A549 (cell line): ENCODE data around the gene TOP3A. TPM values are rescaled to one million over a fixed set of nuclear protein-coding genes. Genes with fewer than 3 reads are reported as not detected.

Source experiments
- ATAC-seq, 2 experiments: fragments of 200-7000 bp in 1 of 2; fragments of >200 bp in 1 of 2; cut with Nextera tagmentation in 1 of 2; cut with Tn5 transposase in 1 of 2; 3 replicates each; pipeline versions ENCODE4 v1.8.0 to v1.9.1; 2018 to 2020; ENCODE audit warnings: mild to moderate bottlenecking in 1 of 2, moderate library complexity in 1 of 2
- CTCF ChIA-PET: fragments of 300-600 bp; sonication (Branson Sonifier 250); formaldehyde crosslinking; extraction: SDS; loops from one replicate; lab custom pipeline; 2021; ENCODE audit warnings: antibody characterized with exemption, inconsistent platforms; lab: Yijun Ruan, JAX
- POLR2A ChIA-PET: fragments of 350-600 bp; formaldehyde crosslinking; extraction: SDS; loops from one replicate; lab custom pipeline; 2021; ENCODE audit warnings: antibody characterized with exemption, inconsistent platforms; lab: Yijun Ruan, JAX
- DNase-seq, 2 experiments: peaks; one replicate each; pipeline versions ENCODE4 v3.0.0 to v3.0.0-alpha.2; 2011 to 2016; ENCODE audit warnings: low read depth in 1 of 2, low spot score in 1 of 2
- FAIRE-seq: peaks from 2 replicates; lab custom pipeline; 2011; peaks lifted over from hg19 to GRCh38; lab: Jason Lieb, UNC
- H3K27ac ChIP-seq, 2 experiments: fragments of >200 bp; sonication (Bioruptor Twin); formaldehyde crosslinking; 3 replicates each; pipeline ENCODE4 v1.5.1; 2016 to 2017
- H3K4me1 ChIP-seq: fragments of >200 bp; sonication (Bioruptor Twin); formaldehyde crosslinking; 3 replicates; pipeline ENCODE4 v1.6.1; 2016
- H3K4me2 ChIP-seq: fragments of >200 bp; sonication (Bioruptor Twin); formaldehyde crosslinking; 3 replicates; pipeline ENCODE4 v1.6.1; 2016
- H3K4me3 ChIP-seq: fragments of >200 bp; sonication (Bioruptor Twin); formaldehyde crosslinking; 3 replicates; pipeline ENCODE4 v1.5.1; 2016
- H3K9me3 ChIP-seq: fragments of >200 bp; sonication (Bioruptor Twin); formaldehyde crosslinking; 3 replicates; pipeline ENCODE4 v1.6.1; 2016
- BHLHE40 ChIP-seq: IDR thresholded peaks from 2 replicates; pipeline ENCODE4 v1.6.1; 2012; ENCODE audit warnings: low read depth, low read length, inconsistent platforms
- CBX2 ChIP-seq: fragments of 200-600 bp; sonication (generic); IDR thresholded peaks from 2 replicates; pipeline ENCODE4 v1.6.1; 2016; ENCODE audit warnings: low read depth, mild to moderate bottlenecking, borderline replicate concordance
- CEBPB ChIP-seq, 2 experiments: fragments of >200 bp in 1 of 2; sonication (Bioruptor Twin) in 1 of 2; formaldehyde crosslinking in 1 of 2; IDR thresholded peaks; 2 replicates each; pipeline ENCODE4 v1.6.1; 2012 to 2016
- CTCF ChIP-seq: fragments of >200 bp; sonication (Bioruptor Twin); formaldehyde crosslinking; IDR thresholded peaks from 3 replicates; pipeline ENCODE4 v1.5.1; 2016
- E2F6 ChIP-seq: IDR thresholded peaks from 2 replicates; pipeline ENCODE4 v1.6.1; 2012; ENCODE audit warnings: low read depth, borderline replicate concordance
- EHF ChIP-seq: fragments of 250-450 bp; sonication (Bioruptor Pico); IDR thresholded peaks from 2 replicates; pipeline ENCODE4 v1.5.0; 2020; ENCODE audit warnings: mild to moderate bottlenecking
- ELK1 ChIP-seq: fragments of 150-350 bp; IDR thresholded peaks from 2 replicates; pipeline ENCODE4 v1.6.1; 2014; ENCODE audit warnings: low read depth, mild to moderate bottlenecking, low read length
- FOSB ChIP-seq: fragments of 250-450 bp; sonication (Bioruptor Pico); IDR thresholded peaks from 2 replicates; pipeline ENCODE4 v1.5.0; 2020; ENCODE audit warnings: mild to moderate bottlenecking, moderate library complexity
- FOXS1 ChIP-seq: fragments of 250-450 bp; sonication (Bioruptor Pico); IDR thresholded peaks from 2 replicates; pipeline ENCODE4 v1.5.0; 2020; ENCODE audit warnings: mild to moderate bottlenecking, moderate library complexity
- HMGXB4 ChIP-seq: fragments of 250-450 bp; sonication (Bioruptor Pico); IDR thresholded peaks from 2 replicates; pipeline ENCODE4 v1.5.0; 2021; ENCODE audit warnings: mild to moderate bottlenecking, moderate library complexity, borderline replicate concordance
- HOXA7 ChIP-seq: fragments of 250-450 bp; sonication (Bioruptor Pico); IDR thresholded peaks from 2 replicates; pipeline ENCODE4 v1.5.0; 2020; ENCODE audit warnings: mild to moderate bottlenecking, moderate library complexity
- HOXB5 ChIP-seq: fragments of 250-450 bp; sonication (Bioruptor Pico); IDR thresholded peaks from 2 replicates; pipeline ENCODE4 v1.5.0; 2020; ENCODE audit warnings: mild to moderate bottlenecking, moderate library complexity
- JUNB ChIP-seq: fragments of >200 bp; sonication (Bioruptor Twin); formaldehyde crosslinking; IDR thresholded peaks from 2 replicates; pipeline ENCODE4 v1.6.1; 2016
- MAX ChIP-seq: IDR thresholded peaks from 2 replicates; pipeline ENCODE4 v1.6.1; 2012
- NFE2L2 ChIP-seq: fragments of 150-350 bp; conservative IDR thresholded peaks from 2 replicates; pipeline ENCODE4 v1.6.1; 2014; ENCODE audit warnings: low read length
- PBX3 ChIP-seq: IDR thresholded peaks from 2 replicates; pipeline ENCODE4 v1.6.1; 2012
- POLR2A ChIP-seq: IDR thresholded peaks from 2 replicates; pipeline ENCODE4 v1.6.1; 2012; ENCODE audit warnings: mild to moderate bottlenecking, low read length
- RAD21 ChIP-seq, 2 experiments: fragments of >200 bp in 1 of 2; sonication (Bioruptor Twin) in 1 of 2; formaldehyde crosslinking in 1 of 2; IDR thresholded peaks in 1 of 2; conservative IDR thresholded peaks in 1 of 2; 2 replicates in 1 of 2; 3 replicates in 1 of 2; pipeline ENCODE4 v1.6.1; 2012 to 2018; ENCODE audit warnings: inconsistent platforms in 1 of 2
- TFCP2L1 ChIP-seq: fragments of 250-450 bp; sonication (Bioruptor Pico); IDR thresholded peaks from 2 replicates; pipeline ENCODE4 v1.5.0; 2021; ENCODE audit warnings: mild to moderate bottlenecking
- WGBS: methylation state at CpG from one replicate; pipeline ENCODE4 v1.1.6; 2017; ENCODE audit errors: missing lambda C conversion rate; 5-methylcytosine and 5-hydroxymethylcytosine counted together
- polyA plus RNA-seq, 4 experiments: library from polyadenylated mRNA; depleted of rRNA in 3 of 4; stranded (reverse); fragments of >200 nt; fragmentation: RNase III in 1 of 4; extraction: RNeasy Plus Mini Kit Qiagen cat#74134 plus additional on column Dnase treatment in 1 of 4; gene quantifications; 2 replicates in 3 of 4; 3 replicates in 1 of 4; pipeline ENCODE4 v1.2.3, GENCODE V29; 2011 to 2017

TOP3A gene
- polyA plus RNA-seq, 2 of the 4 experiments (the other 2 are of a cell fraction), result 29.0 to 29.3 TPM

- Histone ChIP-seq H3K4me1 (peaks cover 17% of the 10 kb centered on the region), H3K4me2 (peak within 1 kb of the TSS; percentile 95), H3K27ac (peak within 1 kb of the TSS; percentile 85 to 96), H3K4me3 (peak within 1 kb of the TSS; percentile 79), H3K9me3 (no peaks in the 10 kb centered on the region)
- 4% methylated on average over 26 of the region's 60 CpGs for WGBS
- FAIRE-seq, result no peak
- peak; percentile 90 to 97 for ATAC-seq
- POLR2A ChIA-PET, result no interaction called here
- peak; percentile 96 to 99 for DNase-seq
- CTCF ChIA-PET, result interaction anchor here (1.1 kb wide), 2 partner anchors 27 to 36 kb away, joined by 3 to 4 read pairs; no protein-coding TSS in a partner anchor
- TF ChIP-seq JUNB, result no peak
- TF ChIP-seq CEBPB (IDR thresholded peaks at IDR 0.05), result no peak
- no peak for TF ChIP-seq EHF (CRISPR knock-in tag)
- TF ChIP-seq E2F6, result peak; percentile 50; the same call in 1 of the 2 replicates
- no peak for TF ChIP-seq ELK1
- no peak for TF ChIP-seq NFE2L2
- peak; percentile 90 for TF ChIP-seq PBX3
Measured at GRCh38 chr17:18225121-18225641, 89.6 kb downstream of the TOP3A start, which contains the start of gene LLGL1. LLGL1 (plus strand) TSS chr17:18225635; CDS start chr17:18225683, 48 bp downstream.

- no peak for FAIRE-seq
- DNase-seq, result no peak
- H3K9me3 ChIP-seq, result no peaks in the 10 kb centered on the region
- ATAC-seq, result peak in 1 of 2 experiments; percentile 1; a peak in 2 of 6 replicates
- peaks cover 17% of the 10 kb centered on the region for H3K4me1 ChIP-seq
- TF ChIP-seq CBX2, result no peak
- TF ChIP-seq MAX, result no peak; the same call in 1 of the 2 replicates
- no peak for TF ChIP-seq HOXB5 (CRISPR knock-in tag)
- TF ChIP-seq FOXS1 (CRISPR knock-in tag), result no peak
- TF ChIP-seq E2F6, result no peak
- TF ChIP-seq FOSB, result no peak
- TF ChIP-seq HMGXB4 (CRISPR knock-in tag), result no peak
- no peak for TF ChIP-seq RAD21 (conservative IDR thresholded peaks at IDR 0.05 in 1 of 2, IDR thresholded peaks at IDR 0.05 in 1 of 2)
- no peak for TF ChIP-seq POLR2A
- TF ChIP-seq JUNB, result no peak
- no peak for TF ChIP-seq CTCF
- no peak for TF ChIP-seq HOXA7 (CRISPR knock-in tag)
- no peak for TF ChIP-seq TFCP2L1 (CRISPR knock-in tag)
- TF ChIP-seq BHLHE40, result no peak
- peak overlapping the region; percentile 57 to 73 for H3K27ac ChIP-seq
- ChIA-PET CTCF (interaction anchor here (0.6 to 1.5 kb wide), 7 partner anchors 13 to 134 kb away, joined by 3 to 4 read pairs (median 3); no protein-coding TSS in a partner anchor), POLR2A (interaction anchor here (2.1 kb wide), 1 partner anchor 41 kb away, joined by 6 read pairs; the partner anchor contains the start of gene ALKBH5)
- peak overlapping the region; percentile 84 for H3K4me2 ChIP-seq
- H3K4me3 ChIP-seq, result peak overlapping the region; percentile 34
- 67% methylated on average over 23 of the region's 23 CpGs for WGBS
Measured at GRCh38 chr17:18224387-18225120, 90.2 kb downstream of the TOP3A start.
